T-helper 1 cell (primary cell): ENCODE measurements around the gene GPR15.

ENCODE experiments used
- DNase-seq, 5 donors: peaks; one replicate each; pipeline ENCODE4 v3.0.0-alpha.2; 2012 to 2020
- total RNA-seq, 4 donors: gene quantifications; one replicate each; lab custom pipeline; 2026; lab: John Stamatoyannopoulos, UW

The GPR15 gene
- 17.3 to 59.0 (median 24.2) reads per million in 4 donors for total RNA-seq

GRCh38 chr3:98531622-98532274 lies at the start of gene GPR15:
TSS of gene GPR15 (plus strand) at chr3:98531978. CDS start at chr3:98532034, 56 bp downstream.
- DNase-seq, result peak in 1 of 5 donors; percentile 81

GRCh38 chr3:98482717-98483482 lies 48.9 kb upstream of the GPR15 start:
- no peak for DNase-seq

GRCh38 chr3:98483626-98484025 lies 48.2 kb upstream of the GPR15 start:
- no peak for DNase-seq

- DNase-seq, result no peak
Observed at GRCh38 chr3:98497381-98497780, 34.4 kb upstream of the GPR15 start, which contains the start of gene OR5K2. TSS of gene OR5K2 (plus strand) at chr3:98497681. CDS start at chr3:98497681, 0 bp downstream.

- DNase-seq, result no peak
Observed at GRCh38 chr3:98500019-98500418, 31.8 kb upstream of the GPR15 start.

GRCh38 chr3:98501270-98501669 lies 30.5 kb upstream of the GPR15 start:
- no peak for DNase-seq

GRCh38 chr3:98501863-98502576 lies 29.8 kb upstream of the GPR15 start:
- DNase-seq, result no peak

GRCh38 chr3:98504539-98504938 lies 27.2 kb upstream of the GPR15 start:
- no peak for DNase-seq

- no peak for DNase-seq
Observed at GRCh38 chr3:98508582-98508981, 23.2 kb upstream of the GPR15 start.

GRCh38 chr3:98512576-98512975 lies 19.2 kb upstream of the GPR15 start:
- no peak for DNase-seq

GRCh38 chr3:98513091-98513511 lies 18.7 kb upstream of the GPR15 start:
- DNase-seq, result no peak

- DNase-seq, result no peak
Observed at GRCh38 chr3:98513736-98514135, 18.0 kb upstream of the GPR15 start.

GRCh38 chr3:98514948-98515347 lies 16.8 kb upstream of the GPR15 start:
- no peak for DNase-seq

- no peak for DNase-seq
Observed at GRCh38 chr3:98518816-98519215, 13.0 kb upstream of the GPR15 start.

GRCh38 chr3:98519351-98519750 lies 12.4 kb upstream of the GPR15 start:
- DNase-seq, result no peak

- DNase-seq, result peak; percentile 17 to 75 (median 27)
Observed at GRCh38 chr3:98521897-98522543, 9.8 kb upstream of the GPR15 start.

GRCh38 chr3:98522544-98523281 lies 9.1 kb upstream of the GPR15 start, which contains the start of gene CLDND1:
TSS of gene CLDND1 (minus strand) at chr3:98522902. CDS start at chr3:98521424, 1,478 bp downstream.
- DNase-seq, result peak; percentile 89 to 98 (median 93)

GRCh38 chr3:98525494-98525893 lies 6.3 kb upstream of the GPR15 start:
- DNase-seq, result peak in 1 of 5 donors; percentile 82

GRCh38 chr3:98528474-98529346 lies 3.1 kb upstream of the GPR15 start:
- DNase-seq, result no peak

GRCh38 chr3:98529856-98530459 lies 1.8 kb upstream of the GPR15 start:
- DNase-seq, result no peak
